Naive thymus-derived CD4-positive, alpha-beta T cell (primary cell): ENCODE measurements around the gene NOD1. TPM values are rescaled to one million over a fixed set of nuclear protein-coding genes. Genes with fewer than 3 reads are reported as not detected.
A peak's percentile ranks its signal among the peaks of the same experiment; 100 is the strongest.

Experiments
- ATAC-seq: fragments of 150-1000 bp; cut with Tn5 transposase; 2 replicates; pipeline ENCODE4 v1.10.0; 2021; ENCODE audit warnings: mild to moderate bottlenecking, moderate library complexity
- CTCF ChIA-PET: fragments of 350-600 bp; sonication (Branson Sonifier 250); formaldehyde crosslinking; loops from one replicate; lab custom pipeline; 2021; ENCODE audit warnings: antibody characterized with exemption; lab: Charles Lee
- POLR2A ChIA-PET: fragments of 350-600 bp; sonication (Branson Sonifier 250); formaldehyde crosslinking; loops from one replicate; lab custom pipeline; 2021; ENCODE audit warnings: antibody characterized with exemption, inconsistent platforms; lab: Charles Lee
- DNase-seq, 9 donors: peaks; one replicate each; pipeline versions ENCODE4 v3.0.0 to v3.0.0-alpha.2; 2020 to 2022; ENCODE audit warnings: mixed read lengths in 1 of 9
- H3K27ac ChIP-seq: one replicate; pipeline ENCODE4 v1.7.0; 2013; ENCODE audit warnings: mild to moderate bottlenecking, low read depth, low read length, moderate library complexity
- H3K27me3 ChIP-seq, 2 donors: one replicate each; pipeline ENCODE4 v1.7.0; 2013; ENCODE audit warnings: low read length in 2 of 2, mild to moderate bottlenecking in 2 of 2, moderate library complexity in 2 of 2; ENCODE audit not compliant: control insufficient read depth in 2 of 2, insufficient read depth in 2 of 2
- H3K36me3 ChIP-seq, 3 experiments: 1 replicate in 2 of 3; 2 replicates in 1 of 3; pipeline ENCODE4 v1.7.0; 2013; ENCODE audit warnings: low read length in 3 of 3, mild to moderate bottlenecking in 3 of 3, moderate library complexity in 1 of 3; ENCODE audit not compliant: insufficient read depth in 3 of 3, control insufficient read depth in 2 of 3
- H3K4me1 ChIP-seq, 2 donors: one replicate each; pipeline ENCODE4 v1.7.0; 2013; ENCODE audit warnings: low read length in 2 of 2, mild to moderate bottlenecking in 2 of 2, moderate library complexity in 1 of 2; ENCODE audit not compliant: control insufficient read depth in 2 of 2, insufficient read depth in 2 of 2
- H3K4me3 ChIP-seq: 2 replicates; pipeline ENCODE4 v1.7.0; 2013; ENCODE audit warnings: mild to moderate bottlenecking, low read length
- H3K9me3 ChIP-seq, 3 experiments: 1 replicate in 2 of 3; 2 replicates in 1 of 3; pipeline ENCODE4 v1.7.0; 2013; ENCODE audit warnings: low read length in 3 of 3; ENCODE audit not compliant: control insufficient read depth in 2 of 3
- H3K27ac Mint-ChIP-seq, 9 donors: one replicate each; pipeline ENCODE4 v1.8.0; 2020 to 2022; ENCODE audit warnings: mixed read lengths in 9 of 9, mild to moderate bottlenecking in 8 of 9, moderate library complexity in 5 of 9, inconsistent platforms in 2 of 9
- H3K27me3 Mint-ChIP-seq, 5 donors: one replicate each; pipeline ENCODE4 v1.8.0; 2021 to 2022; ENCODE audit warnings: mixed read lengths in 5 of 5, mild to moderate bottlenecking in 1 of 5
- H3K36me3 Mint-ChIP-seq, 5 donors: one replicate each; pipeline ENCODE4 v1.8.0; 2020 to 2022; ENCODE audit warnings: mixed read lengths in 5 of 5, mild to moderate bottlenecking in 3 of 5, inconsistent platforms in 1 of 5
- H3K4me1 Mint-ChIP-seq, 7 donors: one replicate each; pipeline ENCODE4 v1.8.0; 2020 to 2022; ENCODE audit warnings: mixed read lengths in 7 of 7, mild to moderate bottlenecking in 3 of 7, inconsistent platforms in 1 of 7
- H3K4me3 Mint-ChIP-seq, 10 donors: one replicate each; pipeline ENCODE4 v1.8.0; 2020 to 2022; ENCODE audit warnings: mild to moderate bottlenecking in 10 of 10, mixed read lengths in 10 of 10, moderate library complexity in 6 of 10, inconsistent platforms in 2 of 10
- H3K9me3 Mint-ChIP-seq, 11 donors: one replicate each; pipeline ENCODE4 v1.8.0; 2020 to 2022; ENCODE audit warnings: mixed read lengths in 11 of 11, mild to moderate bottlenecking in 4 of 11, inconsistent platforms in 1 of 11, moderate library complexity in 1 of 11
- intact Hi-C, 2 donors: fragments of 100-400 bp; cut with micrococcal nuclease; formaldehyde crosslinking; loops; one replicate each; pipeline ENCODE4 v1.15.1; 2023
- polyA plus RNA-seq, 2 donors: library from polyadenylated mRNA; unstranded; fragments of 300-500 nt; fragmentation: Illumina TruSeq; gene quantifications; one replicate each; pipeline ENCODE4 v1.2.3, GENCODE V29; 2021
- total RNA-seq, 6 experiments: library from RNA in 5 of 6; stranded (reverse) in 5 of 6; gene quantifications; 1 replicate in 5 of 6; 2 replicates in 1 of 6; pipeline ENCODE4 v1.2.3 and lab custom pipeline; 2021 to 2026

The NOD1 gene
- total and polyA plus RNA-seq, 7 experiments from 2014 or later = 6.1 to 24.6 (median 18.7) TPM

- intact Hi-C loops = no loop called here
- POLR2A ChIA-PET = no interaction called here
- no peaks in the 10 kb centered on the region for H3K9me3 ChIP-seq
- H3K27ac ChIP-seq = no peak overlapping the region
- Mint-ChIP-seq H3K36me3 (peaks cover 0 to 31% (median 0%) of the 10 kb centered on the region in 5 donors), H3K9me3 (peaks cover 0 to 3% (median 0%) of the 10 kb centered on the region in 11 donors), H3K27ac (peak overlapping the region in 5 of 9 donors; percentile 8 to 51 (median 19)), H3K4me1 (peaks cover 47 to 79% (median 58%) of the 10 kb centered on the region in 7 donors), H3K4me3 (peak overlapping the region in 3 of 10 donors; percentile 10 to 27 (median 20)), H3K27me3 (no peaks in the 10 kb centered on the region)
- ATAC-seq = no peak
- peaks cover 4 to 22% of the 10 kb centered on the region in 2 donors for H3K4me1 ChIP-seq
- H3K36me3 ChIP-seq = no peaks in the 10 kb centered on the region
- no peak for DNase-seq
- H3K27me3 ChIP-seq = no peaks in the 10 kb centered on the region
- CTCF ChIA-PET = no interaction called here
- H3K4me3 ChIP-seq = no peak overlapping the region
Observed at GRCh38 chr7:30468041-30468440, 10.5 kb downstream of the NOD1 start.

GRCh38 chr7:30467271-30467670, 11.3 kb downstream of the NOD1 start:
- H3K27me3 Mint-ChIP-seq = no peaks in the 10 kb centered on the region
- Histone ChIP-seq H3K4me1 (peaks cover 2 to 21% of the 10 kb centered on the region in 2 donors), H3K36me3 (no peaks in the 10 kb centered on the region), H3K9me3 (no peaks in the 10 kb centered on the region), H3K27me3 (no peaks in the 10 kb centered on the region), H3K27ac (no peak overlapping the region), H3K4me3 (no peak overlapping the region)
- POLR2A ChIA-PET = no interaction called here
- intact Hi-C loops = no loop called here
- DNase-seq (no peak), ATAC-seq (no peak)
- H3K4me3 Mint-ChIP-seq = no peak overlapping the region
- peaks cover 44 to 72% (median 51%) of the 10 kb centered on the region in 7 donors for H3K4me1 Mint-ChIP-seq
- CTCF ChIA-PET = no interaction called here
- peaks cover 0 to under 1% (median 0%) of the 10 kb centered on the region in 11 donors for H3K9me3 Mint-ChIP-seq
- peaks cover 0 to 24% (median 0%) of the 10 kb centered on the region in 5 donors for H3K36me3 Mint-ChIP-seq
- no peak overlapping the region for H3K27ac Mint-ChIP-seq

GRCh38 chr7:30466266-30466665, 12.3 kb downstream of the NOD1 start:
- Histone ChIP-seq H3K27ac (no peak overlapping the region), H3K4me3 (no peak overlapping the region), H3K36me3 (no peaks in the 10 kb centered on the region), H3K9me3 (no peaks in the 10 kb centered on the region), H3K27me3 (no peaks in the 10 kb centered on the region), H3K4me1 (peaks cover 0 to 11% of the 10 kb centered on the region in 2 donors)
- ATAC-seq = peak; percentile 20
- H3K27ac Mint-ChIP-seq = no peak overlapping the region
- DNase-seq = no peak
- ChIA-PET POLR2A (no interaction called here), CTCF (interaction anchor here (0.9 kb wide), 1 partner anchor 102 kb away, joined by 3 read pairs; no protein-coding TSS in a partner anchor)
- no peak overlapping the region for H3K4me3 Mint-ChIP-seq
- H3K4me1 Mint-ChIP-seq = peaks cover 34 to 62% (median 43%) of the 10 kb centered on the region in 7 donors
- H3K9me3 Mint-ChIP-seq = no peaks in the 10 kb centered on the region
- intact Hi-C loops = no loop called here
- H3K27me3 Mint-ChIP-seq = no peaks in the 10 kb centered on the region
- H3K36me3 Mint-ChIP-seq = peaks cover 0 to 21% (median 0%) of the 10 kb centered on the region in 5 donors

- H3K27me3 Mint-ChIP-seq = no peaks in the 10 kb centered on the region
- no peak for DNase-seq
- no peaks in the 10 kb centered on the region for H3K27me3 ChIP-seq
- intact Hi-C loops = no loop called here
- H3K9me3 Mint-ChIP-seq = no peaks in the 10 kb centered on the region
- CTCF ChIA-PET = interaction anchor here (0.9 kb wide), 1 partner anchor 101 kb away, joined by 3 read pairs; no protein-coding TSS in a partner anchor
- H3K4me1 ChIP-seq = peaks cover 0 to 6% of the 10 kb centered on the region in 2 donors
- POLR2A ChIA-PET = no interaction called here
- peaks cover 0 to 21% (median 0%) of the 10 kb centered on the region in 5 donors for H3K36me3 Mint-ChIP-seq
- ATAC-seq = no peak
- H3K36me3 ChIP-seq = no peaks in the 10 kb centered on the region
- no peaks in the 10 kb centered on the region for H3K9me3 ChIP-seq
- H3K4me3 Mint-ChIP-seq = no peak overlapping the region
- H3K27ac Mint-ChIP-seq = peak overlapping the region in 1 of 9 donors; percentile 42
- peaks cover 29 to 57% (median 40%) of the 10 kb centered on the region in 7 donors for H3K4me1 Mint-ChIP-seq
- no peak overlapping the region for H3K27ac ChIP-seq
- H3K4me3 ChIP-seq = no peak overlapping the region
Observed at GRCh38 chr7:30465811-30466180, 12.8 kb downstream of the NOD1 start.

- H3K27me3 Mint-ChIP-seq = no peaks in the 10 kb centered on the region
- H3K4me1 Mint-ChIP-seq = peaks cover 25 to 51% (median 34%) of the 10 kb centered on the region in 7 donors
- no peak for ATAC-seq
- Histone ChIP-seq H3K9me3 (no peaks in the 10 kb centered on the region), H3K4me1 (peaks cover 0 to 5% of the 10 kb centered on the region in 2 donors), H3K27me3 (no peaks in the 10 kb centered on the region), H3K4me3 (no peak overlapping the region), H3K27ac (no peak overlapping the region), H3K36me3 (peaks cover 0 to 5% (median 0%) of the 10 kb centered on the region in 3 experiments)
- CTCF ChIA-PET = interaction anchor here (0.9 kb wide), 1 partner anchor 100 kb away, joined by 3 read pairs; no protein-coding TSS in a partner anchor
- H3K9me3 Mint-ChIP-seq = no peaks in the 10 kb centered on the region
- POLR2A ChIA-PET = no interaction called here
- intact Hi-C loops = no loop called here
- H3K36me3 Mint-ChIP-seq = peaks cover 0 to 20% (median 0%) of the 10 kb centered on the region in 5 donors
- DNase-seq = no peak
- peak overlapping the region in 1 of 9 donors; percentile 42 for H3K27ac Mint-ChIP-seq
- no peak overlapping the region for H3K4me3 Mint-ChIP-seq
Observed at GRCh38 chr7:30465046-30465810, 13.4 kb downstream of the NOD1 start.

GRCh38 chr7:30464231-30464671, 14.3 kb downstream of the NOD1 start:
- ChIA-PET POLR2A (interaction anchor here (0.5 kb wide), 1 partner anchor 306 kb away, joined by 3 read pairs; no protein-coding TSS in a partner anchor), CTCF (interaction anchor here (0.7 kb wide), 1 partner anchor 15 kb away, joined by 3 read pairs; no protein-coding TSS in a partner anchor)
- Mint-ChIP-seq H3K36me3 (peaks cover 0 to 21% (median 5%) of the 10 kb centered on the region in 5 donors), H3K4me1 (peaks cover 20 to 43% (median 26%) of the 10 kb centered on the region in 7 donors), H3K9me3 (no peaks in the 10 kb centered on the region), H3K27ac (no peak overlapping the region), H3K27me3 (no peaks in the 10 kb centered on the region), H3K4me3 (no peak overlapping the region)
- peaks cover 0 to 9% (median 0%) of the 10 kb centered on the region in 3 experiments for H3K36me3 ChIP-seq
- DNase-seq (no peak), ATAC-seq (peak; percentile 31)
- no peak overlapping the region for H3K4me3 ChIP-seq
- H3K9me3 ChIP-seq = no peaks in the 10 kb centered on the region
- peaks cover 0 to 5% of the 10 kb centered on the region in 2 donors for H3K4me1 ChIP-seq
- intact Hi-C loops = no loop called here
- no peak overlapping the region for H3K27ac ChIP-seq
- H3K27me3 ChIP-seq = no peaks in the 10 kb centered on the region
